T-cell (primary cell): ENCODE results near the gene PLXNB3. TPM values are rescaled to one million over a fixed set of nuclear protein-coding genes. Genes with fewer than 3 reads are reported as not detected.

ENCODE experiments used
- ATAC-seq, 4 experiments: fragments of 200-7000 bp in 3 of 4; fragments of 150-1000 bp in 1 of 4; cut with Tn5 transposase; replicated peaks in 1 of 4; 1 replicate in 3 of 4; 2 replicates in 1 of 4; pipeline ENCODE4 v1.10.0; 2021; ENCODE audit warnings: moderate library complexity in 3 of 4, mild to moderate bottlenecking in 2 of 4, moderate number of reproducible peaks in 1 of 4
- CTCF ChIA-PET, 2 donors: fragments of 300-600 bp; sonication (Branson Sonifier 250); formaldehyde crosslinking; loops; one replicate each; lab custom pipeline; 2022; ENCODE audit warnings: antibody characterized with exemption in 2 of 2; lab: Charles Lee
- POLR2A ChIA-PET, 2 donors: fragments of 300-600 bp; sonication (Branson Sonifier 250); formaldehyde crosslinking; loops; one replicate each; lab custom pipeline; 2022; ENCODE audit warnings: antibody characterized with exemption in 2 of 2; lab: Charles Lee
- DNase-seq, 35 experiments: peaks; one replicate each; pipeline versions ENCODE4 v3.0.0 to v3.0.0-alpha.2; 2013 to 2023
- H3K27ac ChIP-seq: one replicate; pipeline ENCODE4 v1.5.1; 2013; ENCODE audit warnings: low read length
- H3K27me3 ChIP-seq, 2 experiments: replicated peaks in 1 of 2; 1 replicate in 1 of 2; 2 replicates in 1 of 2; pipeline versions ENCODE4 v1.6.1 to v1.7.0; 2013; ENCODE audit warnings: low read length in 1 of 2, mixed read lengths in 1 of 2; ENCODE audit not compliant: control insufficient read depth in 2 of 2, insufficient read depth in 2 of 2; ENCODE audit errors: extremely low read depth in 1 of 2
- H3K36me3 ChIP-seq, 2 donors: 1 replicate in 1 of 2; 2 replicates in 1 of 2; pipeline versions ENCODE4 v1.6.1 to v1.7.0; 2013; ENCODE audit warnings: low read length in 1 of 2; ENCODE audit not compliant: control insufficient read depth in 2 of 2, insufficient read depth in 1 of 2; ENCODE audit errors: extremely low read depth in 1 of 2
- H3K4me1 ChIP-seq, 2 experiments: 1 replicate in 1 of 2; 2 replicates in 1 of 2; pipeline versions ENCODE4 v1.6.1 to v1.7.0; 2013; ENCODE audit warnings: low read length in 2 of 2, mixed read lengths in 1 of 2; ENCODE audit not compliant: insufficient read depth in 2 of 2, control insufficient read depth in 1 of 2; ENCODE audit errors: extremely low read depth in 1 of 2
- H3K4me3 ChIP-seq, 2 donors: 1 replicate in 1 of 2; 2 replicates in 1 of 2; pipeline versions ENCODE4 v1.5.1 to v1.7.0; 2013; ENCODE audit warnings: mild to moderate bottlenecking in 2 of 2, low read length in 1 of 2, moderate library complexity in 1 of 2; ENCODE audit not compliant: control insufficient read depth in 1 of 2; ENCODE audit errors: extremely low read depth in 1 of 2
- H3K9me3 ChIP-seq: 2 replicates; pipeline ENCODE4 v1.7.0; 2013
- H3K27ac Mint-ChIP-seq, 2 donors: one replicate each; pipeline ENCODE4 v1.8.0; 2020 to 2021; ENCODE audit warnings: mild to moderate bottlenecking in 2 of 2, mixed read lengths in 2 of 2
- H3K27me3 Mint-ChIP-seq, 2 donors: one replicate each; pipeline ENCODE4 v1.8.0; 2021 to 2022; ENCODE audit warnings: mixed read lengths in 2 of 2
- H3K36me3 Mint-ChIP-seq: one replicate; pipeline ENCODE4 v1.8.0; 2021; ENCODE audit warnings: mixed read lengths
- H3K4me1 Mint-ChIP-seq, 3 donors: one replicate each; pipeline ENCODE4 v1.8.0; 2020 to 2022; ENCODE audit warnings: mixed read lengths in 3 of 3, mild to moderate bottlenecking in 1 of 3
- H3K4me3 Mint-ChIP-seq, 3 donors: one replicate each; pipeline ENCODE4 v1.8.0; 2020 to 2022; ENCODE audit warnings: mild to moderate bottlenecking in 3 of 3, mixed read lengths in 3 of 3, moderate library complexity in 3 of 3
- H3K9me3 Mint-ChIP-seq, 3 donors: one replicate each; pipeline ENCODE4 v1.8.0; 2020 to 2022; ENCODE audit warnings: mixed read lengths in 3 of 3
- WGBS: methylation state at CpG from one replicate; pipeline ENCODE4 v1.1.5; 2013; ENCODE audit warnings: missing lambda C conversion rate; ENCODE audit not compliant: insufficient coverage; 5-methylcytosine and 5-hydroxymethylcytosine counted together
- total RNA-seq, 35 experiments: library from RNA in 6 of 35; stranded (reverse) in 6 of 35; fragments of 120-200 nt in 1 of 35; gene quantifications; one replicate each; pipeline versions ENCODE4 v1.2.1 to v1.2.4 and lab custom pipeline; 2013 to 2026

Gene PLXNB3
- total RNA-seq (under 1 TPM in 4 of 5 donors, not detected in 1; 0.28 to 0.47 (median 0.43) TPM), total RNA-seq (lab: John Stamatoyannopoulos, UW) (0 to 0.43 (median 0.13) reads per million in 29 experiments)
- 0.11 TPM for total RNA-seq (2013)

- H3K4me3 ChIP-seq, result no peak within 1 kb of the TSS
- H3K36me3 Mint-ChIP-seq, result no peaks in the 10 kb centered on the region
- H3K27ac Mint-ChIP-seq, result no peak within 1 kb of the TSS
- H3K27me3 Mint-ChIP-seq, result peaks cover 0 to 4% of the 10 kb centered on the region in 2 donors
- H3K27ac ChIP-seq, result no peak within 1 kb of the TSS
- H3K9me3 ChIP-seq, result no peaks in the 10 kb centered on the region
- H3K9me3 Mint-ChIP-seq, result no peaks in the 10 kb centered on the region
- ATAC-seq (peak; percentile 84 to 93 (median 85)), DNase-seq (peak; percentile 24 to 83 (median 59))
- H3K4me1 ChIP-seq, result peaks cover 0 to 18% of the 10 kb centered on the region in 2 experiments
- no peak within 1 kb of the TSS for H3K4me3 Mint-ChIP-seq
- ChIA-PET POLR2A (no interaction called here), CTCF (interaction anchor here in 1 of 2 donors (0.9 to 1.9 kb wide), 3 partner anchors 11 to 188 kb away, joined by 3 to 6 read pairs (median 4); no protein-coding TSS in a partner anchor)
- WGBS, result 28% methylated on average over 8 of the region's 26 CpGs
- H3K27me3 ChIP-seq, result peaks cover 0 to 3% of the 10 kb centered on the region in 2 experiments
- no peaks in the 10 kb centered on the region for H3K36me3 ChIP-seq
- peaks cover 7 to 12% (median 11%) of the 10 kb centered on the region in 3 donors for H3K4me1 Mint-ChIP-seq
These were observed at the start of gene PLXNB3 for GRCh38 chrX:153763989-153764755. Gene PLXNB3 (plus strand): TSS chrX:153764249. CDS start chrX:153765536, 1,287 bp downstream.

GRCh38 chrX:153714256-153714655 lies 49.8 kb upstream of the PLXNB3 start:
- Mint-ChIP-seq H3K36me3 (peaks cover 12% of the 10 kb centered on the region), H3K9me3 (no peaks in the 10 kb centered on the region), H3K4me3 (no peak overlapping the region), H3K27me3 (peaks cover 0 to 11% of the 10 kb centered on the region in 2 donors), H3K27ac (no peak overlapping the region), H3K4me1 (peaks cover 6 to 13% (median 8%) of the 10 kb centered on the region in 3 donors)
- Histone ChIP-seq H3K36me3 (peaks cover 0 to 61% of the 10 kb centered on the region in 2 donors), H3K27ac (no peak overlapping the region), H3K4me1 (peaks cover 0 to 3% of the 10 kb centered on the region in 2 experiments), H3K9me3 (no peaks in the 10 kb centered on the region), H3K27me3 (no peaks in the 10 kb centered on the region), H3K4me3 (no peak overlapping the region)
- ChIA-PET POLR2A (no interaction called here), CTCF (no interaction called here)
- DNase-seq, result no peak
- no CpG with 5 or more reads among the region's 3 CpGs for WGBS
- no peak for ATAC-seq

- WGBS, result no CpG with 5 or more reads among the region's 9 CpGs
- no peak for DNase-seq
- no peaks in the 10 kb centered on the region for H3K9me3 ChIP-seq
- H3K4me3 ChIP-seq, result no peak overlapping the region
- H3K27ac ChIP-seq, result no peak overlapping the region
- H3K4me1 ChIP-seq, result peaks cover 5 to 12% of the 10 kb centered on the region in 2 experiments
- ChIA-PET CTCF (no interaction called here), POLR2A (no interaction called here)
- Mint-ChIP-seq H3K4me1 (peaks cover 10 to 29% (median 25%) of the 10 kb centered on the region in 3 donors), H3K36me3 (peaks cover 19% of the 10 kb centered on the region), H3K4me3 (no peak overlapping the region), H3K27ac (no peak overlapping the region), H3K27me3 (peaks cover 0 to 9% of the 10 kb centered on the region in 2 donors), H3K9me3 (no peaks in the 10 kb centered on the region)
- ATAC-seq, result no peak
- H3K36me3 ChIP-seq, result peaks cover 0 to 71% of the 10 kb centered on the region in 2 donors
- no peaks in the 10 kb centered on the region for H3K27me3 ChIP-seq
These were observed 46.6 kb upstream of the PLXNB3 start for GRCh38 chrX:153717445-153717844.

- WGBS, result no CpG with 5 or more reads among the region's 2 CpGs
- no peak overlapping the region for H3K4me3 Mint-ChIP-seq
These were observed 44.8 kb upstream of the PLXNB3 start for GRCh38 chrX:153719238-153719637.

GRCh38 chrX:153719701-153720100 lies 44.3 kb upstream of the PLXNB3 start:
- no peaks in the 10 kb centered on the region for H3K9me3 Mint-ChIP-seq
- ChIA-PET POLR2A (no interaction called here), CTCF (interaction anchor here (0.6 kb wide), 2 partner anchors 40 to 180 kb away, joined by 3 to 6 read pairs; no protein-coding TSS in a partner anchor)
- no peak overlapping the region for H3K4me3 ChIP-seq
- peaks cover 8 to 23% of the 10 kb centered on the region in 2 experiments for H3K4me1 ChIP-seq
- ATAC-seq (no peak), DNase-seq (no peak)
- H3K27me3 ChIP-seq, result no peaks in the 10 kb centered on the region
- no peak overlapping the region for H3K27ac ChIP-seq
- peaks cover 14 to 33% (median 30%) of the 10 kb centered on the region in 3 donors for H3K4me1 Mint-ChIP-seq
- peaks cover 0 to 5% of the 10 kb centered on the region in 2 donors for H3K27me3 Mint-ChIP-seq
- H3K4me3 Mint-ChIP-seq, result no peak overlapping the region
- peaks cover 0 to 57% of the 10 kb centered on the region in 2 donors for H3K36me3 ChIP-seq
- no peak overlapping the region for H3K27ac Mint-ChIP-seq
- H3K36me3 Mint-ChIP-seq, result peaks cover 11% of the 10 kb centered on the region
- no CpG with 5 or more reads among the region's 2 CpGs for WGBS
- no peaks in the 10 kb centered on the region for H3K9me3 ChIP-seq

More at GRCh38 chrX:153719238-153719637, 44.8 kb upstream of the PLXNB3 start:
- H3K27ac ChIP-seq, result no peak overlapping the region
- CTCF ChIA-PET, result no interaction called here
- no peak overlapping the region for H3K4me3 ChIP-seq
- Mint-ChIP-seq H3K4me1 (peaks cover 14 to 33% (median 30%) of the 10 kb centered on the region in 3 donors), H3K27ac (no peak overlapping the region), H3K9me3 (no peaks in the 10 kb centered on the region), H3K27me3 (peaks cover 0 to 7% of the 10 kb centered on the region in 2 donors), H3K36me3 (peaks cover 12% of the 10 kb centered on the region)
- no peak for DNase-seq
- H3K9me3 ChIP-seq, result no peaks in the 10 kb centered on the region
- peaks cover 8 to 22% of the 10 kb centered on the region in 2 experiments for H3K4me1 ChIP-seq
- no peaks in the 10 kb centered on the region for H3K27me3 ChIP-seq
- H3K36me3 ChIP-seq, result peaks cover 0 to 62% of the 10 kb centered on the region in 2 donors
- ATAC-seq, result no peak
- POLR2A ChIA-PET, result interaction anchor here in 1 of 2 donors (0.6 kb wide), 1 partner anchor 1047 kb away, joined by 3 read pairs; no protein-coding TSS in a partner anchor

- ChIA-PET POLR2A (no interaction called here), CTCF (interaction anchor here (0.6 to 1.2 kb wide), 2 partner anchors 16 to 71 kb away, joined by 3 read pairs; partner anchors contain the start of genes IDH3G (in 1 of the 2) and SSR4 (in 1 of the 2))
- ATAC-seq, result no peak
- H3K27me3 Mint-ChIP-seq, result peaks cover 0 to 5% of the 10 kb centered on the region in 2 donors
- peaks cover 23 to 52% (median 41%) of the 10 kb centered on the region in 3 donors for H3K4me1 Mint-ChIP-seq
- H3K27ac ChIP-seq, result peak overlapping the region; percentile 29
- H3K4me1 ChIP-seq, result peaks cover 8 to 51% of the 10 kb centered on the region in 2 experiments
- H3K4me3 ChIP-seq, result peak overlapping the region; percentile 65 to 72
- H3K9me3 Mint-ChIP-seq, result no peaks in the 10 kb centered on the region
- H3K36me3 ChIP-seq, result peaks cover 0 to 31% of the 10 kb centered on the region in 2 donors
- H3K9me3 ChIP-seq, result no peaks in the 10 kb centered on the region
- no CpG with 5 or more reads among the region's 12 CpGs for WGBS
- H3K36me3 Mint-ChIP-seq, result peaks cover 11% of the 10 kb centered on the region
- no peak for DNase-seq
- no peaks in the 10 kb centered on the region for H3K27me3 ChIP-seq
- H3K27ac Mint-ChIP-seq, result peak overlapping the region; percentile 73 to 81
- peak overlapping the region; percentile 80 to 85 (median 82) for H3K4me3 Mint-ChIP-seq
These were observed 41.2 kb upstream of the PLXNB3 start for GRCh38 chrX:153722704-153723350.
